ENCODE data around the gene DMD. TPM values are rescaled to one million over a fixed set of nuclear protein-coding genes. Genes with fewer than 3 reads are reported as not detected.

The DMD gene
- total RNA-seq, 1 experiment from 2014 or later: 47.2 TPM

- Histone ChIP-seq H3K36me3 (ENCODE audit: control insufficient read depth, insufficient read depth, low read length) (no peaks in the 10 kb centered on the region), H3K27me3 (replicated peaks; ENCODE audit: control insufficient read depth, insufficient read depth, low read length) (no peaks in the 10 kb centered on the region), H3K4me3 (ENCODE audit: low read depth, low read length) (no peak overlapping the region), H3K9me3 (no peaks in the 10 kb centered on the region), H3K4me1 (peaks cover 10% of the 10 kb centered on the region)
- Mint-ChIP-seq H3K4me3 (ENCODE audit: unreplicated experiment) (no peak overlapping the region), H3K9me3 (ENCODE audit: unreplicated experiment) (no peaks in the 10 kb centered on the region), H3K4me1 (ENCODE audit: low read depth, unreplicated experiment) (peaks cover 10% of the 10 kb centered on the region), H3K36me3 (ENCODE audit: insufficient read depth, unreplicated experiment) (no peaks in the 10 kb centered on the region), H3K27me3 (ENCODE audit: insufficient read depth, unreplicated experiment) (no peaks in the 10 kb centered on the region), H3K27ac (ENCODE audit: unreplicated experiment) (no peak overlapping the region)
- CTCF ChIA-PET: no interaction called here
- intact Hi-C loops (cut with micrococcal nuclease; ENCODE audit: unreplicated experiment): no loop called here
- BruUV-seq (replicated peaks): no TSS peak
- TF ChIP-seq CTCF (IDR thresholded peaks at IDR 0.05; ENCODE audit: insufficient read depth in 1 of 2, low read depth in 1 of 2, low read length in 1 of 2, severe bottlenecking in 1 of 2, unreplicated experiment in 1 of 2): no peak
- POLR2A ChIA-PET: no interaction called here
- DNase-seq: no peak
Observed at GRCh38 chrX:31318866-31319265, 1892.5 kb downstream of the DMD start.

- no TSS peak for BruUV-seq (replicated peaks)
- no peaks in the 10 kb centered on the region for H3K27me3 Mint-ChIP-seq (ENCODE audit: insufficient read depth, unreplicated experiment)
Observed at GRCh38 chrX:31316340-31316991, 1894.9 kb downstream of the DMD start.

GRCh38 chrX:31314921-31315320, 1896.4 kb downstream of the DMD start:
- no TSS peak for BruUV-seq (replicated peaks)
- Mint-ChIP-seq H3K27ac (ENCODE audit: unreplicated experiment) (no peak overlapping the region), H3K9me3 (ENCODE audit: unreplicated experiment) (no peaks in the 10 kb centered on the region), H3K36me3 (ENCODE audit: insufficient read depth, unreplicated experiment) (no peaks in the 10 kb centered on the region), H3K4me3 (ENCODE audit: unreplicated experiment) (no peak overlapping the region), H3K4me1 (ENCODE audit: low read depth, unreplicated experiment) (peaks cover 10% of the 10 kb centered on the region), H3K27me3 (ENCODE audit: insufficient read depth, unreplicated experiment) (no peaks in the 10 kb centered on the region)
- H3K4me3 ChIP-seq (ENCODE audit: low read depth, low read length): no peak overlapping the region
- DNase-seq: no peak
- ChIA-PET CTCF (no interaction called here), POLR2A (no interaction called here)
- intact Hi-C loops (cut with micrococcal nuclease; ENCODE audit: unreplicated experiment): no loop called here
- H3K4me1 ChIP-seq: peaks cover 10% of the 10 kb centered on the region
- no peaks in the 10 kb centered on the region for H3K27me3 ChIP-seq (replicated peaks; ENCODE audit: control insufficient read depth, insufficient read depth, low read length)
- no peak for TF ChIP-seq CTCF (IDR thresholded peaks at IDR 0.05; ENCODE audit: insufficient read depth in 1 of 2, low read depth in 1 of 2, low read length in 1 of 2, severe bottlenecking in 1 of 2, unreplicated experiment in 1 of 2)
- no peaks in the 10 kb centered on the region for H3K36me3 ChIP-seq (ENCODE audit: control insufficient read depth, insufficient read depth, low read length)
- H3K9me3 ChIP-seq: no peaks in the 10 kb centered on the region

More at GRCh38 chrX:31316340-31316991, 1894.9 kb downstream of the DMD start:
- DNase-seq: peak; percentile 26 to 28
- Histone ChIP-seq H3K27me3 (replicated peaks; ENCODE audit: control insufficient read depth, insufficient read depth, low read length) (no peaks in the 10 kb centered on the region), H3K9me3 (no peaks in the 10 kb centered on the region), H3K36me3 (ENCODE audit: control insufficient read depth, insufficient read depth, low read length) (no peaks in the 10 kb centered on the region), H3K4me1 (peaks cover 10% of the 10 kb centered on the region), H3K4me3 (ENCODE audit: low read depth, low read length) (no peak overlapping the region)
- no peak overlapping the region for H3K4me3 Mint-ChIP-seq (ENCODE audit: unreplicated experiment)
- H3K36me3 Mint-ChIP-seq (ENCODE audit: insufficient read depth, unreplicated experiment): no peaks in the 10 kb centered on the region
- CTCF ChIA-PET: no interaction called here
- peaks cover 10% of the 10 kb centered on the region for H3K4me1 Mint-ChIP-seq (ENCODE audit: low read depth, unreplicated experiment)
- intact Hi-C loops (cut with micrococcal nuclease; ENCODE audit: unreplicated experiment): loop anchor here (1.0 kb wide), 1 partner anchor 227 kb away; no protein-coding TSS in a partner anchor
- H3K9me3 Mint-ChIP-seq (ENCODE audit: unreplicated experiment): no peaks in the 10 kb centered on the region
- POLR2A ChIA-PET: no interaction called here
- no peak for TF ChIP-seq CTCF (IDR thresholded peaks at IDR 0.05; ENCODE audit: insufficient read depth in 1 of 2, low read depth in 1 of 2, low read length in 1 of 2, severe bottlenecking in 1 of 2, unreplicated experiment in 1 of 2)
- H3K27ac Mint-ChIP-seq (ENCODE audit: unreplicated experiment): no peak overlapping the region

Data from Caco-2 (cell line).